Iris pigment epithelial cell (primary cell): ENCODE results near the gene SNRPD3.

Experiments
- DNase-seq: peaks from one replicate; pipeline ENCODE4 v3.0.0-alpha.2; 2011; ENCODE audit warnings: low read depth

The SNRPD3 gene

DNA sequence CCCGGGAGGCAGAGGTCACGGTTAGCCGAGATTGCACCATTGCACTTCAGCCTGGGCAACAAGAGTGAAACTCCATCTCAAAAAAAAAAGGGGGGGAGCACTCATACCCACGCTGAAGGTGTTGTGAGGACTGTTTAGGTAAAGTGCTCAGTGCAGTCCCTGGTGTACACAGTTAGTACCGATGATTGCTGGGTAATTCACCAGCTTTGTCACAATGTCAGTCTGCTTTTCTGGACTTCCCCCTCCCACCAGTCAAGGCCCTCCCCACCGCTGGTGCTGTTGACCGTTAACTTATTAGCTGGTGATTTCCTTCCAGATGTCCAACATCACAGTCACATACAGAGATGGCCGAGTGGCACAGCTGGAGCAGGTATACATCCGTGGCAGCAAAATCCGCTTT, 11.9 kb downstream of the SNRPD3 start:
- DNase-seq, result no peak

- DNase-seq, result no peak
Observed at GRCh38 chr22:24571266-24571665, 15.5 kb downstream of the SNRPD3 start.

DNA sequence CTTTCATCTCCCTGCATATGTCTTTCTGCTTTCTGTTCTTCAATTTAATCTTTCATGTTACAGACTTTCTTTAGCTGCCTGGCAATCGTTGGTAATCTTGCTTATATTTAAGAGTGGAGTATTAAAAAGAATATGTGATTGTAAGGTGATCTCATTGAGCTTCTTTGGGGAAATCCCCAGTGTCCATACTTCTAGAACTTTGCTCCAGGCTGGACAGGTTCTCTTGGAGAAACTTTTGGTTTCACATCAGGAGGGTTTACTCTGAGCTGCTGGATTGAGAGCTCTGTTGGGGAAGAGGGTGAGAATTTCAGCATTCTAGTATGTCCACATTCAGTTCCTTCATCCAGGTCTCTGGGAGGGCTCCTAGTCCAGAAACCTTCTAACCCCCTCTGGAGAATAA, 21.0 kb downstream of the SNRPD3 start:
- DNase-seq, result no peak

GRCh38 chr22:24578355-24579257, 22.8 kb downstream of the SNRPD3 start:
- DNase-seq, result peak; percentile 18

- no peak for DNase-seq
Observed at GRCh38 chr22:24579258-24579601, 23.4 kb downstream of the SNRPD3 start.

GRCh38 chr22:24580276-24580675, 24.5 kb downstream of the SNRPD3 start:
- peak; percentile 88 for DNase-seq

GRCh38 chr22:24582056-24582814, 26.4 kb downstream of the SNRPD3 start:
- DNase-seq, result no peak

- peak; percentile 22 for DNase-seq
Observed at GRCh38 chr22:24583221-24584165, 27.7 kb downstream of the SNRPD3 start.

- DNase-seq, result no peak
Observed at GRCh38 chr22:24584166-24584790, 28.5 kb downstream of the SNRPD3 start.

DNA sequence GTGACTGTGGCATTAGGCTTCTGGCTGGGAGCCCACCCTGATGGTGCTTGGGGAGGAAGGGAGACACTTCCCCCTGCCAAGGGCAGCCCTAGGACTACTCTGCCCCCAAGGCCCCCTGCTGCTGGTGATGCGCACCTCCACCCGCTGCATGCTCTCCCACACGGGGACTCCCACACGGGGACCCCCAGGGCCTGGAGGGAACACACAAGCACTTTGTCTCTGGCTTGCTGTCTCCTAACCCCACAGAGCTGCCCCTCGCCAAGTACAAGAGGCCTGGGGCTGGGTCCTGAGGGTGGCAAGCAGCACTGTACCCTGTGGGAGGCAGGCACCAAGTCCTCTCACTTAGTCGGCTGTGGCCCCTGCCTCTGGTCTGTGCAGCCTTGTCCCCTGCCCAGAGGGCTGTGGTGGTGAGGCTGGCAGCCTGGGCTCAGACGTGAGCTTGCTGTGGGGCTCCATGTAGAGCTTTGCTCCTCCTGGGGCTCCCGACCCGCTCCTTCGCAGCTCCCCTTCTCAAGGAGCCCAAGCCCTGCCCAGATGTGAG, 29.1 kb downstream of the SNRPD3 start:
- no peak for DNase-seq

DNA sequence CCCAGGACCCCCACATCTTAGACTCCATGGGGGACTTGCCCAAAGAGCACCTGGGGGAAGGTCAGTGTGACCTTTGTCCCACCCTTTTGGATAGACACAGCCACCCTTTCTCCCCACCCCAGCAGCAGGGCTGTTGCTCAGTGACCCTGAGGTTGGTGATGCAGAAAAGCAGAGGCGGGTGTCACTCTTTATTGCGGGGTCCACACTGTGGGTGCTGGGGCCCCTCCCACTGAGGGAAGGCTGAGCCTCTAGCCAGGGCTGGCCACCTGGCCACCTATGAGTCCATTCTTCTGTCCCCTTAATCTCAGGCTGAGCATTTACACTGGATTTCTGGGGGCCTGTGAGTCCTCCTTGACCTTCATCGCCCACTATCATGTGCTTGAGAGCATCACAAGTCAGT, 29.7 kb downstream of the SNRPD3 start:
- DNase-seq, result no peak

GRCh38 chr22:24585927-24586546, 30.2 kb downstream of the SNRPD3 start:
- DNase-seq, result no peak

GRCh38 chr22:24587251-24587650, 31.5 kb downstream of the SNRPD3 start:
- DNase-seq, result no peak

- no peak for DNase-seq
Observed at GRCh38 chr22:24587948-24588347, 32.1 kb downstream of the SNRPD3 start.

- no peak for DNase-seq
Observed at GRCh38 chr22:24588381-24588756, 32.6 kb downstream of the SNRPD3 start.

DNA sequence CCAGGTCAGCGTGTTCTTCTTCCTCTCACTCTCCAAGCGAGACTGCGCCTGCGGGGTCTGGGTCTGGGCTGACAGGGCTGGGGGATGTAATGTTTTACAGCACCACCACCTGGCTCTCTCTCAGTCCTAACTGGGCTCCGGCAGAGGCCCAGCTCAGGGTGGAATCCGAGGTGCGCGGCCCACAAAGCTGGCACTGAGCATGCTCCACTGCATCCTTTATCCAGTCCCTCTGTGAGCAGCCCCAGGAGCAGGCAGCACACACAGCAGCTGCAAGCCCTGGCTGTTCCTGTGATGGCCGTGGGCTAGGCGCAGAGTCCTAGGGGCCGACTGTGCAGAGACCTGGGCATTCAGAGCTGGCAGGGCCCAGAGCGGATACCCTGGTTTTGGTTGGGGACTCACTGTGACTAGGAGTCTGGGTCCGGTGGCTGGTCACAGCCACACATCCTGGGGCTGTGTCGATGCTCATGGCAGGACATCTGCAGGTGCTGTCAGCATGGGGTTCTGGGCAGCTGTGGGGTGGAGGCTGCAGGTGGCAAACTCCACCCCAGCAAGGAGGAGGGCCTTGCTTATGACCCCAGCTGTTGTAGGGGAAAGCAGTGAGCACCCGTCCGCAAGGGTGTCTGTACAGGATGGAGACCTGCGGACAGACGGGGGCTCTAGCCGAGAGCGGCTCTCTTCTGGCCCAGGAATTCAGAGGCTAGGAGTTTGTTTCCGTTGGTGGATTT, 33.1 kb downstream of the SNRPD3 start:
- no peak for DNase-seq

- no peak for DNase-seq
Observed at GRCh38 chr22:24589518-24590030, 33.8 kb downstream of the SNRPD3 start.

GRCh38 chr22:24590596-24591173, 34.9 kb downstream of the SNRPD3 start:
- no peak for DNase-seq

DNA sequence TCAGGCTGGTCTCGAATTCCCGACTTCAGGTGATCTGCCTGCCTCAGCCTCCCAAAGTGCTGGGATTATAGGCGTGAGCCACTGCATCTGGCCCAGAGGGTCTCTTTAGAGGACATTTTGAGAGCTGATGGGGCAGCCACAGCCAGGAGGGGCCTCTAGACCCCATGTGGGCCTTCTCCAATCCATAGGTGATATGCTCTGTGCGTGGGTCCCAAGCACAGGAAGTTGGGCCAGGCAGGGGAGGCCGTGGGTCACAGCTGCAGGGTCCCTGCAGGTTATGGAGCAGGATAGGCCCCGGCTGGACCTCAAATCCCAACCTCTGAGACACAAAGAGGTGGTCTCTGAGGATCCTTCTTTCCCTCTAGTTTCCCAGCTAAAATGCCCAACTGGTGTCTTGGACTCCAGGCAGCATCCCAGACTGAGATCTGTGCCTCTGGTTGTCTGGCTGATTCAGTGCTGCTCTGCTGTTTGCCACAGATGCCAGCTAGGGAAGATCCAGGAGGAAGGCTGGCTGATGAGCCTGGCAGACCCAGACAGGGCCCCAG, 35.6 kb downstream of the SNRPD3 start:
- DNase-seq, result no peak
